AG04450 (cell line): ENCODE results near the gene EIF3I. TPM values are rescaled to one million over a fixed set of nuclear protein-coding genes. Genes with fewer than 3 reads are reported as not detected.

Experiments
- CTCF ChIA-PET: fragments of 300-600, 350-600 bp; formaldehyde crosslinking; extraction: SDS; loops from one replicate; lab custom pipeline; 2022; ENCODE audit warnings: antibody characterized with exemption, inconsistent platforms; lab: Charles Lee
- POLR2A ChIA-PET: fragments of 350-600 bp; formaldehyde crosslinking; extraction: SDS; loops from one replicate; lab custom pipeline; 2021; ENCODE audit warnings: antibody characterized with exemption, inconsistent platforms; lab: Yijun Ruan, JAX
- DNase-seq: peaks from one replicate; pipeline ENCODE4 v3.0.0-alpha.2; 2011; ENCODE audit warnings: low read depth, low spot score
- H3K27ac ChIP-seq: one replicate; pipeline ENCODE4 v1.5.1; 2012; ENCODE audit warnings: low read depth, low read length, control low read depth
- H3K27me3 ChIP-seq: one replicate; pipeline ENCODE4 v1.6.0; 2012; ENCODE audit warnings: low read length; ENCODE audit not compliant: control insufficient read depth, insufficient read depth
- H3K4me3 ChIP-seq: 2 replicates; pipeline ENCODE4 v1.5.1; 2011; ENCODE audit warnings: mild to moderate bottlenecking, low read depth, low read length, control low read depth
- H3K9me3 ChIP-seq: 2 replicates; pipeline ENCODE4 v1.5.1; 2012; ENCODE audit warnings: low read length; ENCODE audit not compliant: control insufficient read depth, insufficient read depth
- polyA plus RNA-seq: library from polyadenylated mRNA; depleted of rRNA; stranded (reverse); fragments of >200 nt; gene quantifications from 2 replicates; pipeline ENCODE4 v1.2.3, GENCODE V29; 2011
- TF ChIP-seq, protein P1 (sequence below): IDR thresholded peaks from 2 replicates; pipeline ENCODE4 v1.5.1; 2011; ENCODE audit warnings: low read depth, low read length, control low read depth, inconsistent platforms

EIF3I gene
- polyA plus RNA-seq, 1 experiment: 357 TPM

DNA sequence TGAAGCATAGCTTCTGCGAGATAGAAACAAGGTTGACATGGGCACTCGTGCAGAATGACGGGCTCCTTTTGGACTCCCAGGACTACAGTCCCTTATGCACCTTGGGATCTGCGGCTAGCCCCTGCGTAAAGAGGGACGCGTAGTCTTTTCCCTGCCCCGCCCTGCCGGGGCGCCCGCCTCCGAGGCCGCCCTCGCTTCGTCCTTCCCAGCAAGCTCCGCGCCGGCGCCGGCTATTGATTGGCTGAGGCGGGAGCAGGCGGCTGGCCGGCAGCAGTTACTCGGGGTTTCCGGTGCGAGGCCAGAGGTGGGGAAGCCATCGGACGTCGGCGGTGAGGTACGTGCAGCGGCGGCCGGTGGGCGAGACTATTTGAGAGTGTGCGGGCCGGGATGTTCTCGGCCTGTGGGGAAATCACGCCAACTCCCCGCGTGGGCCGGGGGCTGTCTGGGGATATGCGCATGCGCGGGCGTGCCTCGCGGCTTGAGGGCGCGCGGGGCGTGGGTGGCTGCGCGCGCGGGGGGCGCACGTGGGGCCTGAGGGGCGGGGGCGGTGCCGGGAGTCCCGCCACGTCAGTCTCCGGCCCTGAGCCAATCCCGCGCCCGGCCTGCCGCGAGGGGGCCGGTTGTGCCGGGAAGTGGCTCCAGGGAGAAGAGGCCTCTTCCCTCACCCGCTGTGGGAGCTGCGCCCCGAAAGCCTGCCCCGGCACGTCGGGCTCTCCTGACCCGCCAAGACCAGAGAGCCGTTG is 42.6 kb upstream of the EIF3I start, which contains the start of gene TXLNA:
TSS of gene TXLNA (plus strand) at position 233 of the 743 bp plus-strand sequence. CDS start 671 bp downstream, outside the sequence.
- H3K9me3 ChIP-seq: no peaks in the 10 kb centered on the region; the same call in 1 of the 2 replicates
- CTCF ChIA-PET: interaction anchor here (0.6 kb wide), 1 partner anchor 159 kb away, joined by 6 read pairs; no protein-coding TSS in a partner anchor
- peak within 1 kb of the TSS; percentile 97 for H3K27ac ChIP-seq
- POLR2A ChIA-PET: interaction anchor here (0.5 to 2.6 kb wide), 16 partner anchors 18 to 156 kb away, joined by 3 to 19 read pairs (median 6); partner anchors contain the start of genes CCDC28B, IQCC, KPNA6 and MARCKSL1
- no peaks in the 10 kb centered on the region for H3K27me3 ChIP-seq
- DNase-seq: peak; percentile 68
- peak within 1 kb of the TSS; percentile 81 for H3K4me3 ChIP-seq
- TF ChIP-seq, protein P1, sequence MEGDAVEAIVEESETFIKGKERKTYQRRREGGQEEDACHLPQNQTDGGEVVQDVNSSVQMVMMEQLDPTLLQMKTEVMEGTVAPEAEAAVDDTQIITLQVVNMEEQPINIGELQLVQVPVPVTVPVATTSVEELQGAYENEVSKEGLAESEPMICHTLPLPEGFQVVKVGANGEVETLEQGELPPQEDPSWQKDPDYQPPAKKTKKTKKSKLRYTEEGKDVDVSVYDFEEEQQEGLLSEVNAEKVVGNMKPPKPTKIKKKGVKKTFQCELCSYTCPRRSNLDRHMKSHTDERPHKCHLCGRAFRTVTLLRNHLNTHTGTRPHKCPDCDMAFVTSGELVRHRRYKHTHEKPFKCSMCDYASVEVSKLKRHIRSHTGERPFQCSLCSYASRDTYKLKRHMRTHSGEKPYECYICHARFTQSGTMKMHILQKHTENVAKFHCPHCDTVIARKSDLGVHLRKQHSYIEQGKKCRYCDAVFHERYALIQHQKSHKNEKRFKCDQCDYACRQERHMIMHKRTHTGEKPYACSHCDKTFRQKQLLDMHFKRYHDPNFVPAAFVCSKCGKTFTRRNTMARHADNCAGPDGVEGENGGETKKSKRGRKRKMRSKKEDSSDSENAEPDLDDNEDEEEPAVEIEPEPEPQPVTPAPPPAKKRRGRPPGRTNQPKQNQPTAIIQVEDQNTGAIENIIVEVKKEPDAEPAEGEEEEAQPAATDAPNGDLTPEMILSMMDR: no peak

DNA sequence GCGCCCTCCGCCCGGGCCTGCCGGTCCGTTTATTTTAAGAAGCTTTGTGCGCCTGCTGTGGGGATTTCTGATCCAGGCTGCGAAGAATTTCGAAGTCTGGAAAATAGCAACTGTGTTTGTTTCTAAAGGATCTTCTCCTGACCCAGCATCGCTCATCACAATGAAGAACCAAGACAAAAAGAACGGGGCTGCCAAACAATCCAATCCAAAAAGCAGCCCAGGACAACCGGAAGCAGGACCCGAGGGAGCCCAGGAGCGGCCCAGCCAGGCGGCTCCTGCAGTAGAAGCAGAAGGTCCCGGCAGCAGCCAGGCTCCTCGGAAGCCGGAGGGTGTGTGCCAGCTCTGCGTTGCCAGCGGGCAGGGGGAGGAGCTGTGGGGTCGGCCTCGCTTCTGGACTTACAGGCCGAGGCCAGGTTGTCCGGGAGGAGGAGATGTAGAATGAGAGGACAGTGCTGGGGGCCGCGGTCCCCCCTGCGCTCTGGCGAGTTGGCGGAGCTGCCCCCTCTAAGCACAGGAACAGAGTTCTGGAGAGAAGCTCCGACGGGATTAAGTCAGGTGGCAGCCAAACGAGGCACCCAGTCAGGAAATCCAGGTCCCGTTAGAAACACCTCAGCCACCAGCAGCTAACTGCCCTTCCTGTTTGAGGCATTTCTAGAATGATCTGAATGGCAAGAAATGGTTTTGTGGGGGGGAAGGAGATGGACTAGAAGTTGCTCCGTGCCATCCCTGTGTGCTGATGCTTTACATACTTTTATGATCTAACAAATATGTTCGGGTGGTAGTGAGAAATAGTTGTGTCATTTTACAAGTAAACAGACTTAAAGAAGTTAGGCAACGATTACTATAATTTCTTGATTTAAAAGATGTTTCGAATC is 41.8 kb upstream of the EIF3I start:
- H3K9me3 ChIP-seq: no peaks in the 10 kb centered on the region; the same call in 1 of the 2 replicates
- peak overlapping the region; percentile 81 for H3K4me3 ChIP-seq
- POLR2A ChIA-PET: interaction anchor here (0.5 to 2.6 kb wide), 13 partner anchors 17 to 156 kb away, joined by 3 to 19 read pairs (median 7); partner anchors contain the start of genes CCDC28B, IQCC, KPNA6 and MARCKSL1
- TF ChIP-seq, protein P1: no peak
- H3K27ac ChIP-seq: peak overlapping the region; percentile 97
- no peak for DNase-seq
- CTCF ChIA-PET: interaction anchor here (0.6 kb wide), 1 partner anchor 160 kb away, joined by 6 read pairs; no protein-coding TSS in a partner anchor
- no peaks in the 10 kb centered on the region for H3K27me3 ChIP-seq

DNA sequence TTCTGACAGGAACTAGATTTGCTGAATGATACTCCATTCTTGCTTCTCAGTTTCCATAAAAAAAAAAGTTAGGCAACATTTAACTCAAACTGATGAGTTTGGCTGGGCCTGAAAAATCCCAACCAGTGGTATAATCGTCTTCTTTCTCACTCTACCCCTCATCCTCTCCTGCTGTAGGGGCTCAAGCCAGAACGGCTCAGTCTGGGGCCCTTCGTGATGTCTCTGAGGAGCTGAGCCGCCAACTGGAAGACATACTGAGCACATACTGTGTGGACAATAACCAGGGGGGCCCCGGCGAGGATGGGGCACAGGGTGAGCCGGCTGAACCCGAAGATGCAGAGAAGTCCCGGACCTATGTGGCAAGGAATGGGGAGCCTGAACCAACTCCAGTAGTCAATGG is 41.1 kb upstream of the EIF3I start:
- Histone ChIP-seq H3K4me3 (peak overlapping the region; percentile 81), H3K9me3 (no peaks in the 10 kb centered on the region; the same call in 1 of the 2 replicates), H3K27ac (peak overlapping the region; percentile 71), H3K27me3 (no peaks in the 10 kb centered on the region)
- TF ChIP-seq, protein P1: no peak
- DNase-seq: no peak
- ChIA-PET POLR2A (interaction anchor here (0.9 to 2.6 kb wide), 6 partner anchors 16 to 155 kb away, joined by 3 to 19 read pairs (median 6); partner anchors contain the start of genes IQCC, KPNA6, MARCKSL1 and TMEM39B), CTCF (interaction anchor here (0.8 to 0.9 kb wide), 2 partner anchors 72 to 169 kb away, joined by 4 to 6 read pairs; no protein-coding TSS in a partner anchor)

DNA sequence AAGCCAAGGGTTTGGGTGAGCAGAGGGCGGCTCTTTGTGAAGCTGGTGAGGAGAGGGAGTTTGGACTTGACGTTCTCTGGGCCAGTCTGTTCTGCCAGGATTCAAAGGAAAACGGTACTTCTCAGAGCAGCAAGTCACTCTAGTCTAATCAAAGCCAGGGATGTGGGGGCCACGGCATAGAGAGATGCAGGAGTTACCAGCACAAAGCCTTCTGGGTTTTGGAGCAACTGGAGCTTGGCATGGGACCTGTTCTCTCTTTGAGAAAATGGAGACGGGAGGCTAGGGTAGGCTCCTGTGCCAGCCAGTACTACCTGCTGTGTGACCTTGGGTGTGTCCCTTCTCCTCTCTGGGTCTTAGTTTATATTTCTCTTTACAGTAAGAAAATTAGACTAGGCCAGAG is 40.6 kb upstream of the EIF3I start:
- ChIA-PET POLR2A (interaction anchor here (1.0 to 2.6 kb wide), 3 partner anchors 24 to 154 kb away, joined by 3 to 10 read pairs (median 4); partner anchors contain the start of genes IQCC, MARCKSL1 and TMEM39B), CTCF (interaction anchor here (0.6 to 0.9 kb wide), 3 partner anchors 9 to 169 kb away, joined by 3 to 6 read pairs (median 4); no protein-coding TSS in a partner anchor)
- Histone ChIP-seq H3K4me3 (peak overlapping the region; percentile 81), H3K9me3 (no peaks in the 10 kb centered on the region; the same call in 1 of the 2 replicates), H3K27ac (no peak overlapping the region), H3K27me3 (no peaks in the 10 kb centered on the region)
- TF ChIP-seq, protein P1: no peak
- no peak for DNase-seq
